Measurements from ENCODE around the gene IER5L. TPM values are rescaled to one million over a fixed set of nuclear protein-coding genes. Genes with fewer than 3 reads are reported as not detected.

Gene IER5L
- total and polyA plus RNA-seq, 4 donors, result 0.40 to 3.3 (median 2.5) TPM

DNA sequence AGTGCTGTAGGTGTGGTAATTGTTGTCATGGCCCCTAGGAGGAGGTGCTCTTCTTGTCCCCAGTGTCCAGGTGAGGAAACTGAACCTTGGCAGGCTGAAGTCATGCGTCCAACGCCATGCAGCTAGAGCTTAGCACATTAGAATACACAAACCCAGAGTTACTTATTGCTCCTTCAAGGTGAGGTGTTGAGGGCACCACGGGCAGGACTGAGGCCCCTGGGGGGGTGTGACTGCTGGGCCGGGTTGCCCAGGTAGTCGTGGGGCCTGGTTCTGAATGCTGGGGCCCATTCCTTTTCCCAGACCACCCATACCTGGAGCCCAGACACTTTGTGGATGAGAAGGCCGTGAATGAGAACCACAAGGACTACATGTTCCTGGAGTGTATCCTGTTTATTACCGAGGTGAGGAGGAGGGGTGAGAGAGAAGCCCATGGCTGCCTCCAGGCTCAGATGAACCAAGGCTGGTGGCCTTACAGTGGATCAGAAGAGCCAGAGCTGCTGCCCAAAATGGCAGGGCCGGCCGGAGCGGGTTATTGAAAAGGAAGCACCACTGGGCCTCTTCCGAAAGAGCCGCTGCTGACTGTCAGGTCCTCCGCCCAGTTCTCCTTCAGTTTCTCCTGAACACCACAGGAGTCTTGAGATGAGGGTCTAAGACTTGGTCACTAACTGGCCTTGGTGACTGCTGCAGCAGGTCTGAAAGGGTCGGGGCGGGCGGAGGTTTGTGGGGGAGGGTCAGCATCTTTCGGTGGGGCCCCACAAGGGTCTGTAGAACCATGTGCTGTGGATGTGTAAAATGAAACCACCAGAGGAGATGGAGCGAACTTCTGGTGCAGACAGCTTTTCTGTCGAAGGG is 40.5 kb downstream of the IER5L start:
- H3K9ac ChIP-seq (ENCODE audit: low read depth in 1 of 2, low read length in 2 of 2), result peak overlapping the region in 1 of 2 donors; percentile 68
- no peak overlapping the region for H3K4me3 ChIP-seq (ENCODE audit: low read depth in 1 of 3, low read length in 3 of 3)
- H3K36me3 ChIP-seq (ENCODE audit: control insufficient read depth in 4 of 4, insufficient read depth in 3 of 4, low read depth in 1 of 4, low read length in 3 of 4), result peaks cover 0 to 5% (median 1%) of the 10 kb centered on the region in 4 donors
- DNase-seq (ENCODE audit: low spot score), result no peak
- WGBS, result 84% methylated on average over 19 of the region's 19 CpGs
- TF ChIP-seq MAX (IDR thresholded peaks at IDR 0.05), result no peak
- TF ChIP-seq ZBTB33 (IDR thresholded peaks at IDR 0.05), result no peak
- TF ChIP-seq, protein P1, sequence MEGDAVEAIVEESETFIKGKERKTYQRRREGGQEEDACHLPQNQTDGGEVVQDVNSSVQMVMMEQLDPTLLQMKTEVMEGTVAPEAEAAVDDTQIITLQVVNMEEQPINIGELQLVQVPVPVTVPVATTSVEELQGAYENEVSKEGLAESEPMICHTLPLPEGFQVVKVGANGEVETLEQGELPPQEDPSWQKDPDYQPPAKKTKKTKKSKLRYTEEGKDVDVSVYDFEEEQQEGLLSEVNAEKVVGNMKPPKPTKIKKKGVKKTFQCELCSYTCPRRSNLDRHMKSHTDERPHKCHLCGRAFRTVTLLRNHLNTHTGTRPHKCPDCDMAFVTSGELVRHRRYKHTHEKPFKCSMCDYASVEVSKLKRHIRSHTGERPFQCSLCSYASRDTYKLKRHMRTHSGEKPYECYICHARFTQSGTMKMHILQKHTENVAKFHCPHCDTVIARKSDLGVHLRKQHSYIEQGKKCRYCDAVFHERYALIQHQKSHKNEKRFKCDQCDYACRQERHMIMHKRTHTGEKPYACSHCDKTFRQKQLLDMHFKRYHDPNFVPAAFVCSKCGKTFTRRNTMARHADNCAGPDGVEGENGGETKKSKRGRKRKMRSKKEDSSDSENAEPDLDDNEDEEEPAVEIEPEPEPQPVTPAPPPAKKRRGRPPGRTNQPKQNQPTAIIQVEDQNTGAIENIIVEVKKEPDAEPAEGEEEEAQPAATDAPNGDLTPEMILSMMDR (IDR thresholded peaks at IDR 0.05; ENCODE audit: low read depth, low read length, missing input control), result no peak
- TF ChIP-seq GABPA (IDR thresholded peaks at IDR 0.05 in 1 of 2, conservative IDR thresholded peaks at IDR 0.05 in 1 of 2), result no peak
- no peak for TF ChIP-seq RXRA (IDR thresholded peaks at IDR 0.05)
- TF ChIP-seq HNF4A (conservative IDR thresholded peaks at IDR 0.05), result no peak
- TF ChIP-seq RAD21 (IDR thresholded peaks at IDR 0.05), result no peak
- no peak for TF ChIP-seq HNF4G (IDR thresholded peaks at IDR 0.05)
- TF ChIP-seq SP1 (IDR thresholded peaks at IDR 0.05), result no peak
- TF ChIP-seq TAF1 (conservative IDR thresholded peaks at IDR 0.05), result no peak
- no peaks in the 10 kb centered on the region for H3K27me3 ChIP-seq (ENCODE audit: control insufficient read depth in 4 of 4, insufficient read depth in 4 of 4, low read length in 3 of 4)
- H3K4me1 ChIP-seq (ENCODE audit: control insufficient read depth in 4 of 4, insufficient read depth in 4 of 4, low read length in 3 of 4), result peaks cover 13 to 58% (median 42%) of the 10 kb centered on the region in 4 donors
- no peaks in the 10 kb centered on the region for H3K9me3 ChIP-seq (ENCODE audit: control insufficient read depth in 4 of 4, low read length in 3 of 4)
- H3K27ac ChIP-seq (ENCODE audit: low read depth in 1 of 2, low read length in 2 of 2), result peak overlapping the region; percentile 98

GRCh38 chr9:129136446-129137035 is 41.5 kb downstream of the IER5L start:
- TF ChIP-seq NR2F2 (IDR thresholded peaks at IDR 0.05) (no peak), JUND (IDR thresholded peaks at IDR 0.05) (no peak), RXRA (IDR thresholded peaks at IDR 0.05) (no peak), FOXA2 (IDR thresholded peaks at IDR 0.05) (no peak), ATF3 (IDR thresholded peaks at IDR 0.05) (no peak), MAX (IDR thresholded peaks at IDR 0.05) (no peak), TAF1 (conservative IDR thresholded peaks at IDR 0.05) (no peak), RAD21 (IDR thresholded peaks at IDR 0.05) (no peak), ZBTB33 (IDR thresholded peaks at IDR 0.05) (no peak)
- Histone ChIP-seq H3K36me3 (ENCODE audit: control insufficient read depth in 4 of 4, insufficient read depth in 3 of 4, low read depth in 1 of 4, low read length in 3 of 4) (peaks cover 0 to 5% (median 2%) of the 10 kb centered on the region in 4 donors), H3K9me3 (ENCODE audit: control insufficient read depth in 4 of 4, low read length in 3 of 4) (no peaks in the 10 kb centered on the region), H3K4me1 (ENCODE audit: control insufficient read depth in 4 of 4, insufficient read depth in 4 of 4, low read length in 3 of 4) (peaks cover 11 to 53% (median 36%) of the 10 kb centered on the region in 4 donors), H3K9ac (ENCODE audit: low read depth in 1 of 2, low read length in 2 of 2) (peak overlapping the region in 1 of 2 donors; percentile 18), H3K27ac (ENCODE audit: low read depth in 1 of 2, low read length in 2 of 2) (peak overlapping the region; percentile 98), H3K4me3 (ENCODE audit: low read depth in 1 of 3, low read length in 3 of 3) (no peak overlapping the region), H3K27me3 (ENCODE audit: control insufficient read depth in 4 of 4, insufficient read depth in 4 of 4, low read length in 3 of 4) (no peaks in the 10 kb centered on the region)
- no peak for DNase-seq (ENCODE audit: low spot score)
- 84% methylated on average over 16 of the region's 16 CpGs for WGBS

Measured in liver (tissue), 9 donors.